ENCODE data around the gene RPS6KB2.

The RPS6KB2 gene

DNA sequence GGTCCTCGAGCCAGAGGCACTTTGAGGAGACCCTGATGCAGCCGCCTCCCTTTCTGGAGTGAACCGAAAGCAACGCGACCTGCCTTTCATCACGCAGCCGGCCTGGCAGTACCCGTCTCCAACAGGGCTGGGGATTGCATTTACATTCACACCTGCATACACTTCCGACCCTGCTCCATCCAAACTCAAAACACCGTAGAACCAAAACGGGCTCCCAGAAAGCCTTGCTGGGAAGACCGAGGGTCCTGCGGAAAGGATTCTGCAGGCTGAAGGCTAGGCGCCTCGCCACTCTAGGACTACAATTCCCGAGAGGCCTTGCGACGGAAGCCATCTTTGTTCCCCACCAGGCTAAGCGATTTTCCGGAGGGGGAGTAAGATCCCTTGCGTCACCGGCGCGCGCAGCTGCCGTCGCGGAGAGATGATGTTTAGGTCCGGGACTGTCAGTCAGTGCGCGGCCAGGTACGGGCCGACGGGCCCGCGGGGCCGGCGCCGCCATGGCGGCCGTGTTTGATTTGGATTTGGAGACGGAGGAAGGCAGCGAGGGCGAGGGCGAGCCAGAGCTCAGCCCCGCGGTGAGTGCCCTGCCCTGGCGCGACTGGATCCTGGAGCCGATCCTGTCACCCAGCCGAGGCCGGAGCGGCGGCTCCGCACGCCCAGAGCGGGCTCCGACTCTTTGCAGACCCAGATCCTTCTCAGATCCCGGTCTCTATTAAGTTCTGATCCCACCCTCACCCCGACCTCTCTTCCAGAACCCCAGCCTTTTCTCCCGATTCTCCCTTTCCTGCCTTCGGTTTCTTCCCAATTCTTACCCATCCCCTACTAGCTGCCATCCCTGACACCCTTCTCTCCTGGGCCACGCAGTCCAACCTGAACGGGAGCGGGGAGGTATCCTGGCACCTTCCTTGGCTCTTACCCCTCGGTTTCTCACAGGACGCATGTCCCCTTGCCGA, at the start of gene RPS6KB2:
RPS6KB2 (plus strand) TSS at position 443 of the 950 bp plus-strand sequence; CDS start at position 495, 52 bp downstream.
- DNase-seq, result peak; percentile 100

- no peak for DNase-seq
Measured at GRCh38 chr11:67378544-67378943, 49.8 kb upstream of the RPS6KB2 start.

DNA sequence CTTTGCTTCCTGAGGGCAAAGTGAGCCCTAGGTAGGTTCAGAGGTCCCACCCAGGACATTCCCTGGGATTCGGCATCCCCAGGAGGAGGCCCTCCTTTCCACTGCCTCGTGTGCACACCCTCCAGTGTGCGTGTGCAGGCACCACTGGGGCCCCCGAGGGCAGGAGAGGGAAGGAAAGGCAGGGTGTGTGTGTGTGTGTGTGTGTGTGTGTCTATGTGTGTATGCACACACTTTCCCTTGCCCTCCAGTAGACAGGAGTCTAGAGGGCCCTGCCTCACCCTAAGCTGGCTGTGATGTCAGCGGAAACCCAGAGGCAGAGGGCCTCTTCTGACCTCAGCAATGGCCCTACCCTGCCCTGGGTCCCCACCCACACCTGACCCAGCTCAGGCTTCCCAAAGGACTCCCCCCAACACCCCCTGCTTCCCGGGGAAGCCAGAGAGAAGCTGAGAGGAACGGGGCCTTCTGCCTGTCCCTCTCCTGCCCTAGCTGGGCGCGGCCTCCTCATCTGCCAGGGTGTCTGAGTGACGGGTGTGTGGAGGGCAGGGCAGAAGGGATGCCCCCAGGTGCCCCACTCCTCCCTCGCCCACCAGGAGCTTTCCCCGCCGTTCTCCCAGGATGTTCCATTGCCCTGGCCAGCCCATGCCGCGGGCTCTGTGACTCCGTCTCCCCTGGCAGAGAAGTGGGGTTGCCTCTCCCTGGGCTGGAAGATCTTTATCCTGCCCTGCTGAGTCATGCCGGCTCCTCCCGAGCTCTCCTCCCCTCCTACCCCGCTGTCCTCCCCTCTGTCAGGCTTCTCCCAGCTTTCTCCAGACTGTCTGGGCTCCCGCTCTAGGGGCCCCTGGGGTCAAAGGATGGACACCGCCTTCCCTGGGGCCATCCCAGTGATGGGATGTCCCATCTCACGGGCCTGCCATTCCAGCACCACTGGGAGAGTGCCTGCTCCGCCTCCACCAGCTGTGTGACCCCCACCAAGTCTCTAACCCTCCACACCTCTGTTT, 48.9 kb upstream of the RPS6KB2 start:
- DNase-seq, result no peak

GRCh38 chr11:67381244-67381972, 46.9 kb upstream of the RPS6KB2 start:
- DNase-seq, result no peak

DNA sequence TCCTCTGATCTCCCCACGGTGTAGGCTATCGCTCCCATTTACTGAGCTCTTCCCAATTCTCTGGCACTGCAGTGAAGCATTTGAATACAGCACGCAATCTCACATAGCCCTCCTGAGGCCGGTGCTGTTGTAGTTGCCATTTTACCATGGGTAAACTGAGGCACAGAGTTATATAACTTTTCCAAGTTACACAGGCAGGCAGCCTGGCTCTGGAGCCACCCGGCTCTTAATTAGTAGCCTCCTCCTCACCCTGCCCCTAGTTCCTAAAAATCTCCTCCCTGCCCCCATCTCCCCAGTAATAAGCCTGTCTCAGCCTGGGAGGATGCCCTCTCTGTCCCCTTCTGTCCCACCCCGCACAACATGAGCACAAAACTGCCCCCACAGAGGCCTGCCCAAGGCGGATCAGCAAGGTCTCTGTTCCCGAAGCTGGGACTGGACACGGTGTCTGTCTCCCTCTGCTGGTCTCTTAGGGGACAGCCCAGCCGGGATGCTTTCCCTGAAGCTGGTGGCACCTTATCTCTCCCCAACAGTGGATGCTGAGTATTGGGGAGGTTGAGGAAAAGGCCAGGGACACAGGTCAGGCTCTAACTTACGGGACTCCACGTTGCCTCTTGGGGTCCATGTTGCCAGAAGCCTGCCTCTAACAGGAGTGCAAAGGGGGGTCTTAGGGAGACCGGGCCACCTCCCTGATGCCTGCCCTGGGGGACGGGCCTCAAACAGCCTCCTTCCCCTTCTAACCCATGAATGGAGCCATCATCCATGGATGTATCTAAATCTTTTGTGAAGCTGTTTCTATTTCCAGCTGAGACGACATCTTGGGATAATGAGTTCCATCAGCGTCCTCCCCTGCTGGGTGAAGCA, 45.8 kb upstream of the RPS6KB2 start:
- peak; percentile 86 for DNase-seq

- DNase-seq, result no peak
Measured at GRCh38 chr11:67384851-67385366, 43.4 kb upstream of the RPS6KB2 start.

DNA sequence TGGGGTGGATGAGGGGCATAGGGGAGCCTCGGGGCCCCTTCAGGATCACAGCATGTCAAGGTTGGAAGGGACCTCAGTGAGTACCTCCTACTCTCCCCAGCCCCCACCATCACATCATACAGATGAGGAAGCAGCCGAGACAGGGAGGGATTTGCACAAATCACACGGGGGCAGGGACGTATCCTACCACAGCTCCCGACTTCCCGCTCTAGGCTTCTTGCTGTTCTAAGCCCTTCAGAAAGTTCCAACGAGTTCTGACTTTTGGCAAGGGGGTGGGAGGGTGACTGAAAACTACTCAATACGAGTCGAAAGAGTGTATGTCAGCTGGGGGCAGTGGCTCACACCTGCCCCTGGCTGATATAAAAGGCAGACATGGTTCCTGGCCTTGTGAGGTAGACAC, 41.2 kb upstream of the RPS6KB2 start:
- DNase-seq, result no peak

DNA sequence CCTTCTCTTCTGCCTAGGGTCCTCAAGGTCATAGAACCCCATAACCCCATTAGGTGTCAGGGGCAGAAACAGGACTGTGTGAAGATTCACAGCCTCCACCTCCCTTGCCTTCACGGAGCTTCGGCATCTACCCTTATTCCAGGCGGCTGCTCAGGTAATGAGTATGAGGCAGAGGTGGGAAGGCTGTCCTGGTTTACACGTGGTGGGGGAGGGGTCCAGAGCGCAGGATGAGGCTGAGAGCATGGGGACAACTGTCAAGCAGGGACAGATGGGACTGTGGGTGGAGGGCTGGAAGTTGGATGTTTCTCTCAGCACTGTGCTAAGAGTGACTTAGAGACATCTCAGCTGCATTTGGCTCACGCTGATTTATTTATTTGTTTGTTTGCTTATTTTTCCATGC, 40.8 kb upstream of the RPS6KB2 start:
- DNase-seq, result no peak

GRCh38 chr11:67389477-67389876, 38.8 kb upstream of the RPS6KB2 start:
- DNase-seq, result peak; percentile 60

GRCh38 chr11:67390947-67391303, 37.4 kb upstream of the RPS6KB2 start:
- DNase-seq, result no peak

DNA sequence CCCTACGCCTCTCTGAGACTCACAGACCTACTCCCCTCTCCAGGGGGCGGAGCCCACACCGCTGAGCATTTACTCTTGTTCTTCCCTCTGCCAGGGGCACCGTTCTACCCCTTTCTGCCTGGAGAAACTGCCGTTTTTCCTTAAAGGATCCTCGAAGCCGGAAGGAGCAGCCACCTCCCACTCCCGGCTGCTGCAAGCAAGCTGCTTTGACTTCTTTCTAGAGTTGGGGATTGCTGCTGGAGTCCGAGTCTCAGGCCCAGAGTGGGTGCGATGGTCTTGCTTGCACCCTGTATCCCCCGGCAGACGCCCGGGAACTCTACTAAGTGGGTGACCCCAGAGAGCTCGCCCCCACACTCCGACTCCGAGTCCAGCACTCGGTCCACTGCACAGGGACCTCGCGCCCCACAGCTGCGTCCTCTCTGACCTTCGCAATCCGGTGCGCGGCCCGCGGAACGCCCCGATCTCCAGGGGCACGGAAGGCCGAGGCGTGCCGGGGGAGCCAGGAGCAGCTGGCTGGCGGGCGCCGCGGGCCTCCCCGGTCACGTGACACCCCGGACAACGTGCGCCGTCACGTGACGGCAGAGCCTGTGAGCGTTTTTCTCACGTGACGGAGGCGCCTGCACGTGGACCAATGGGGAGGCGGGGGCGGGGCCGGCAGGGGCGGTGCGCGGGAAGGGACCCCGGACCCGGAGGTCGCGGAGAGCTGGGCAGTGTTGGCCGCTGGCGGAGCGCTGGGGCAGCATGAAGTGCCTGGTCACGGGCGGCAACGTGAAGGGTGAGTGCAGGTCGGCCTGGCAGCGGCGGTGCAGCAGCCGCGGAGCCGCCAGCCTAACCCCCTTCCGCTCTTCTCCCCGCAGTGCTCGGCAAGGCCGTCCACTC, 36.8 kb upstream of the RPS6KB2 start, which contains the start of gene RAD9A:
RAD9A (plus strand) TSS at position 683 of the 879 bp plus-strand sequence; CDS start at position 742, 59 bp downstream.
- DNase-seq, result peak; percentile 95

DNA sequence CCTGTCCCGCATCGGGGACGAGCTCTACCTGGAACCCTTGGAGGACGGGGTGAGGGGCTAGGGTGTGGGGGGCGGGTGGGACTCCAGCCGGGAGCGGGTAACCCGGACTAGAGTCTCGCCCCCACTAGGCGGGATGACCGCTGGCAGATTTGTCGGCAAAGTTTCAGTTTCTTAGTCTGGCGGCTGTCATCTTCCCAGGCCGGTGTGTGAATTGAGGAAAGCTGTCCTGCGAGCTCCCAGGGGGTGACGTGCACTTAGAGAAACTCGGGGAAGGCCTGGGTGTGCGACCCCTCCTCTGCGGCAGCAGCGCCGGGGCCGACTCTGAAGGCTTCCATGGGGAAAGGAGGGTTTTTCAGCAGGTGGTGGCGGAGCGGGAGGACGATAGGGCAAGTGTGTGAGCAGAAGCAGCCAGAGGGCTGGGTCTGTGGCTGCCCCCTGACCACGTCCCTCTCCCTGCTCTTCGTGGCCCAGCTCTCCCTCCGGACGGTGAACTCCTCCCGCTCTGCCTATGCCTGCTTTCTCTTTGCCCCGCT, 36.0 kb upstream of the RPS6KB2 start:
- DNase-seq, result no peak

- no peak for DNase-seq
Measured at GRCh38 chr11:67393437-67393836, 34.9 kb upstream of the RPS6KB2 start.

- no peak for DNase-seq
Measured at GRCh38 chr11:67393990-67394389, 34.3 kb upstream of the RPS6KB2 start.

- DNase-seq, result no peak
Measured at GRCh38 chr11:67395555-67396258, 32.6 kb upstream of the RPS6KB2 start.

DNA sequence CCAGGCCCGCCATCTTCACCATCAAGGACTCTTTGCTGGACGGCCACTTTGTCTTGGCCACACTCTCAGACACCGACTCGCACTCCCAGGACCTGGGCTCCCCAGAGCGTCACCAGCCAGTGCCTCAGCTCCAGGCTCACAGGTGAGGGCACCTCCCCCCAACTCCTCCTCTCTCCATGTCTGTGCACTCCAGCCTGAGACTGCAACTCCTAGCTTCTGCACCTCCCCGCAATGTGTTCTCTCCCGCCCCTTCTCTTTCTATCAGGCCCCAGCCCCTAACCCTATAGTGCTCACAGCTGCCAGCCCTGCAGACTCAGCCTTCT, 32.1 kb upstream of the RPS6KB2 start:
- DNase-seq, result no peak

DNA sequence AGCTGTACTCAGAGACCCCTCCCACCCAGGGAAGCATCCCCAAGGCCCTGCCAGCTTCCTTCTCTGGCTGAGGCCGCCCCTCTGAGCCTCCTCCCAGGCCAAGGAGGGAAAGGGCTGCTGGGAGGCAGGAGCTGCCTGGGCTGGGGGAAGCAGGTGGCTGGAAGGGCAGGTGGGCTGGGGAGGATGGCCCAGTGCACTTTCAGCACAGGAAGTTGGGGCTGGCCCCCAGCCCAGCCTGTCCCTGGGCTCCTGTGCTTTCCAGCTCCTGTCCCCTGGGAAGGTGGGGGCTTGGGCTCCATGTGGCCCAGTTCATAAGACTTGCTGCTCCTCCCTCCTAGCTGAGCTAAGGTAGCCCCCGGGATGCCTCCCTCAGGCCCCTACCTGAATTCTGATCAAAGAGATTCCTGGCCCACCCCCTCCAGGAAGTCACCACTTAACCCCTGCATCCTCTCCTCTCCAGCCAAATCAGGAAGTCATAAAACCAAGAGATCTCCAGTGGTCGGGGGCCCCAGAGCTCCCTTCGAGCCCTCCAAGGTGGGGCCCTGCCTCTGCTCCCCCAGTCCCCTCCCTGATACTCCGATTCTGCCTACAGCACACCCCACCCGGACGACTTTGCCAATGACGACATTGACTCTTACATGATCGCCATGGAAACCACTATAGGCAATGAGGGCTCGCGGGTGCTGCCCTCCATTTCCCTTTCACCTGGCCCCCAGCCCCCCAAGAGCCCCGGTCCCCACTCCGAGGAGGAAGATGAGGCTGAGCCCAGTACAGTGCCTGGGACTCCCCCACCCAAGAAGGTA, 31.5 kb upstream of the RPS6KB2 start:
- no peak for DNase-seq

DNA sequence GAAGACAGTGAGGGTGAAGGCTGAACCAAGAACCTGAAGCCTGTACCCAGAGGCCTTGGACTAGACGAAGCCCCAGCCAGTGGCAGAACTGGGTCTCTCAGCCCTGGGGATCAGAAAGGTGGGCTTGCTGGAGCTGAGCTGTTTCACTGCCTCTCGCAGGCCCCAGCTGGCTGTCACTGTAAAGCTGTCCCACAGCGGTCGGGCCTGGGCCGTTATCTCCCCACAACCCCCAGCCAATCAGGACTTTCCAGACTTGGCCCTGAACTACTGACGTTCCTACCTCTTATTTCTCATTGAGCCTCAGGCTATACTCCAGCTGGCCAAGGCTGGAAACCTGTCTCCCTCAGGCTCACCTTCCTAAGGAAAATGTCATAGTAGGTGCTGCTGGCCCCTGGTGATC, 30.8 kb upstream of the RPS6KB2 start:
- DNase-seq, result no peak

Measured in retina (tissue), 1 donor.